Measurements from ENCODE around the gene ARSG.

DNA sequence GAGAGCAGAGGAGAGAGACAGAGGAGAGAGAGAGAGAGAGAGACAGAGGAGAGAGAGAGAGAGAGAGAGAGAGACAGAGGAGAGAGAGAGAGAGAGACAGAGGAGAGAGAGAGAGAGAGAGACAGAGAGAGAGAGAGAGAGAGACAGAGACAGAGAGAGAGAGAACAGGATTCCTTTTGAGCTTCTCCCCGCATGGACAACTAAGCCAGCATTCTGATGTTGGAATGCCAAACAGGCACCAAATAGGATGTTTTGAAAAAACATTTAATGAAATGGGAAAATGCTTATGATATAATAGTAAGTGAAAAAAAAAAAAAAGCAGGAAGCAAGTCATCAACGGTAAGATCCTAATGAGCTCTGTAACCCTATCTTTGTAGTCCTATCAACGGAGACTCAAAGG lies 60.7 kb downstream of the ARSG start:
- TF ChIP-seq, protein P1, sequence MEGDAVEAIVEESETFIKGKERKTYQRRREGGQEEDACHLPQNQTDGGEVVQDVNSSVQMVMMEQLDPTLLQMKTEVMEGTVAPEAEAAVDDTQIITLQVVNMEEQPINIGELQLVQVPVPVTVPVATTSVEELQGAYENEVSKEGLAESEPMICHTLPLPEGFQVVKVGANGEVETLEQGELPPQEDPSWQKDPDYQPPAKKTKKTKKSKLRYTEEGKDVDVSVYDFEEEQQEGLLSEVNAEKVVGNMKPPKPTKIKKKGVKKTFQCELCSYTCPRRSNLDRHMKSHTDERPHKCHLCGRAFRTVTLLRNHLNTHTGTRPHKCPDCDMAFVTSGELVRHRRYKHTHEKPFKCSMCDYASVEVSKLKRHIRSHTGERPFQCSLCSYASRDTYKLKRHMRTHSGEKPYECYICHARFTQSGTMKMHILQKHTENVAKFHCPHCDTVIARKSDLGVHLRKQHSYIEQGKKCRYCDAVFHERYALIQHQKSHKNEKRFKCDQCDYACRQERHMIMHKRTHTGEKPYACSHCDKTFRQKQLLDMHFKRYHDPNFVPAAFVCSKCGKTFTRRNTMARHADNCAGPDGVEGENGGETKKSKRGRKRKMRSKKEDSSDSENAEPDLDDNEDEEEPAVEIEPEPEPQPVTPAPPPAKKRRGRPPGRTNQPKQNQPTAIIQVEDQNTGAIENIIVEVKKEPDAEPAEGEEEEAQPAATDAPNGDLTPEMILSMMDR (IDR thresholded peaks at IDR 0.05), result no peak
- no peak for TF ChIP-seq POLR2A (IDR thresholded peaks at IDR 0.05)
